Measurements from ENCODE around the gene ARFRP1.

ARFRP1 gene

GRCh38 chr20:63690003-63690897, 17.5 kb downstream of the ARFRP1 start:
- no peak for DNase-seq

GRCh38 chr20:63689046-63690002, 18.5 kb downstream of the ARFRP1 start:
- DNase-seq, result no peak

DNA sequence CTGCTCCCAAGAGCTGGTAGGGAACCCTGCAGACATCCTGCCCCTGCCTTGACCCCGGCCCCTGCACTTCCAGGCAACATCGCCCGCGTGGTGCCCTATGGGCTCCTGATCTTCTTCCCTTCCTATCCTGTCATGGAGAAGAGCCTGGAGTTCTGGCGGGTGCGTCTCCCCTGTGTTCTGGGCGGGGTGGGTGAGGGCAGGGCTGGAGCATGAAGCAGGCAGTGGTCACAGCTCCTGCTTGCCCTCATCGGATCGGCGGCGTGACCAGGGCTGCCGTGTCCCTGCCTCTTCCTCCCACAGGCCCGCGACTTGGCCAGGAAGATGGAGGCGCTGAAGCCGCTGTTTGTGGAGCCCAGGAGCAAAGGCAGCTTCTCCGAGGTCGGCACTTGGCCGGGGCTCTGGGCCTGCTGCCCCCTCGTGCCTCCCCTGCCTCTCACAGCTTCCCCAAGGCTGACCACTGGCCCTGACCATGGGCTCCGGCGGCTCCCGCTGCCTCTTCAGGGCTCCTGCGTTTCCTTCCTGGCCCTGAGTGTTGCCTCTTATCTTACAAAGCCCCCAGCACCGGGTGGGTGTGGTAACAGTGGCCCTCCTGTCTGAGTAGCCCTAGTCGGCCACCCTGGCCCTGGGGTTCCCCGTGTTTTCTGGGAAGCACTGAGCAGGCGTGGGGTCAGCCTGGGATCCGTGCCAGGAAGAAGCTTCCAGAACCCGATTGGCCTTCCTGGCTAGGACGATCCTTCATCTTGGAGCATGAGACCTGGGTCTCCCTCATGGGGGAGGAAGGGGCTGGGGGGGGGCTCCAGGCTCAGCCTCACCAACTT, 19.3 kb downstream of the ARFRP1 start:
- no peak for DNase-seq

- no peak for DNase-seq
Observed at GRCh38 chr20:63687419-63688178, 20.2 kb downstream of the ARFRP1 start.

DNA sequence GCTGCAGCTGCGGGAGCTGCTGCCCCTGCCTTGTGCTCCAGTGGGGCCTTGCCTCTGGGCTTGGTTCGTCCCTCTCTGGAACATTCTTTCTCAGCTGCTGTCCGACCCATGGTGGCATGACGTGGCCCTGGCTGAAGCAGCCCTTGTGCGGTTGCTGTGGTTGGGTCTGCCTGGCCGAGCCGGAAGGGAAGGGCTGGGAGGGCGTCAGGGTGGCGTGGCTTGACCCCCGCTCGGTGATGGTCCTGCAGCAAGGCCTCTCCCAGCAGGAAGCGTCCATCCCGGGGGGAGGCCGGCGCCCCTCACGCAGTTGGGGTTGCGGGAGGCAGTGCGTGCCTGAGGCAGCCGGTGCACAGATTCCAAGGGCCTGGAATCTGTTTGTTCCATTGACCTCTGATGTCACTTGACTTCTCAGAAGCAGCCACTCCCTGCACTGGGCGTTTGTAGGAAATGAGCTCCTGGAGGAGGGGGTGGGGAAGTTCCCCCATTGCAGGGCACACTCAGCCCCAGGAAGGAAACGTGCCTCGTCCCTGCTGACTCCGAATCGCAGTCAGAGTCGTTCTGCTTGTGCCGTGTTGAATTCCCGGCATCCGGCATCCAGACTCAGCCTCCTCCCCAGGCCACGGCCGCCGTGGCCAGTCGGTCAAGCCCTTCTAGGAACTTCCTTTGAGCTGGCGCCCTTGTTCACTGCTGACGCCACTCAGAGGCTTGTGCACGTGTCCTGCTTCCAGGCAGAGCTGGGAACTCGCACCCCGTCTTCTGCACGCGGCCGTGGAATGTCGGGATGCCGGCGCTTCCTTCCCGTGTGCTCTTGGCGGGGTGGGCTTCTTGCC, 21.1 kb downstream of the ARFRP1 start:
- DNase-seq, result no peak

DNA sequence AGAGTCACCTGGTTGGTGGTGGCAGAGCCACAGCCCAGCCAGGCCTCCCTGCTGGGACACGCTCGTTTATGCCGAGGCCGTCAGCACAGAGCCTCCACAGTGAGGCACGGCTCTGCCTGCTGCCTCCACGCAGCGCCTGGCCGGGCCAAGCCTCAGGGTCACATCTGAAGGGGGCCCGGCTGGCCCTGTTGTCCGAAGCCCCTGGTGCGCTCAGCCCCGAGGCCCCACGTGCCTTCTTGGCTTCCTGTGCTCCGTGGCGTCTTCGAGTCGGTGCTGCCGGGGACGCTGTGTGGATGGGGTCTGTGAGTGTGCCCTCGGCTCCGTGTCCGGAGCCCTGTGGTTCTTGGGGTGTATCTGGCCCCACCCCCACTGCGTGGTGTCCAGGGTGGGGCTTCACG, 21.7 kb downstream of the ARFRP1 start:
- DNase-seq, result no peak

GRCh38 chr20:63685269-63686026, 22.3 kb downstream of the ARFRP1 start:
- no peak for DNase-seq

DNA sequence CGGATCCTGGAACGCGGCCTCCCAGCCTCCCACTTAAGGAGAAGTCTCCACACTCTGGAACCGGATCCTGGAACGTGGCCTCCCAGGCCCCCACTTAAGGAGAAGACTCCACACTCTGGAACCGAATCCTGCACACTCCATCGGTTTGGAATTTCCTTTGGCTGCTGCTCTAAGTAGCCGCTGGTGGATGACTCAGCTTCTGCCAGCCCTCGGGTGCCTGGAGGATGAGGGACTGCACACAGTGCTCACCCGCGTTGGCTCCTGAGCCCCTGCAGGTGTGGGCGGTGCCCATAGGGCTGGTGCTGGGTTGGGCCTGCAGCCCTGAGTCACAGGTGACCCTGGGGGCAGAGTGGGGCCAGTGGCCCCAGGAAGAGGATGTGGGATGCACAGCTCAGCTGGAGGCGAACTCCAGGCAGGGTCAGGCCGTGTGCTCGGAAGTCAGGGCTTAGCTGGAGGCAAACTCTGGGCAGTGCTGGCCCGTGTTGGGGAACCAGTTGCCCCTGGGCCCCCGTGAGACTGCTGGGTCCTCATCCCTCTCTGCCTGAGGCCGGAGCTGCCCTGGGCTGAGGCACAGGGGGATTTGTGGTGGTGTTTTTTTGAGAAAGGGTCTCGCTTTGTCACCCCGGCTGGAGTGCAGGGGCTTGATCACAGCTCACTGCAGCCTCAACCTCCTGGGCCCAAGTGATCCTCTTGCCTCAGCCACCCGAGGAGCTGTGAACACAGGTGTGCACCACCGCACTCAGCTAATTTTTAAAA, 25.2 kb downstream of the ARFRP1 start:
- no peak for DNase-seq

DNA sequence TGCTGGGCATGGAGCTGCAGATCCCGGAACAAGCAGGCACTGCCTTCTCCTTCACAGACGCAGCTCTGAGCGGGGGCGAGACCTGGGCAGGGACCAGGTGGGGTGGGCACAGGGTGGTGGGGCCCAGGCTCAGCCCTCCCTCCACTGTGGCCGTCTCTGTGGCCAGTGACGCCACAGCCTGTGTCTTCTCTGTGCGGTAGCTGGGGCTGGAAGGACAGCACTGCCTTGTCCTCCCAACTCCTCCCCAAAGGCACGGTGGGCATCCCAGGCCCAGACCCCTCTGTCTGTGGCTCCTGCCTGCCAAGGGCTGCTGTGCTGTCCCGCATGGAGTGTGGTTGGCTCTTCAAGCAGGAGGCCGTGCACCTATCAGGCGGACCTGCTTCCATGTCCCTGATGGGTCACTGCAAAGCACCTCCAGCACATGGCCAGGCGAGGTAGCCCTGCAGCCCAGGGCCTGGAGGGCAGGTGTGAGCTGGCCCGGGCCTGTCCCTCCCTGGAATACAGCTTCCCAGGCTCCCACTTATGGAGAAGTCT, 26.1 kb downstream of the ARFRP1 start:
- DNase-seq, result no peak

- DNase-seq, result no peak
Observed at GRCh38 chr20:63680857-63681608, 26.7 kb downstream of the ARFRP1 start.

- no peak for DNase-seq
Observed at GRCh38 chr20:63680427-63680826, 27.3 kb downstream of the ARFRP1 start.

DNA sequence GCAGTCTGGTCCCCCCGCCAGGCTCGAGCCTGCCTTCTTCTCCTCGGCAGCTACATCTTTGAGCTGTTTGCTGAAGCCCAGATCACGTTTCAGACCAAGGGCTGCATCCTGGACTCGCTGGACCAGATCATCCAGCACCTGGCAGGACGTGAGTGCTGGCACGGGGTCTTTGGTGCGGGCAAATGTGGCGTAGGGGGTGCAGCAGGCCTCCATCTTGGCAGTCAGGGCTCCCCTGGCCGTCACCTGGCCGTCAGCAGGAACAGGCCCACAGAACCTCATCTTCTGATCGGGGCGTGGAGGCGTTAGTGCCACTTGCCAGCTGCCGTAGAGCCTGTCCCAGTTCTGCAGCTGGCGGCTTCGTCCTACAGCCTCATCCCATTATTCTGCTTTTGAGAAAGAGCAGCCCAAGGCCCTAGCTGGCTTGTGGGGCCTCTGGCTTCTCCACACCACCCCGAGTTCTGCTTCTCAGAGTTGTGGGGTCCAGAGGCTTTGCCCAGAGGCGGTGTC, 27.9 kb downstream of the ARFRP1 start:
- DNase-seq, result no peak

GRCh38 chr20:63678667-63679465, 28.9 kb downstream of the ARFRP1 start:
- DNase-seq, result no peak

DNA sequence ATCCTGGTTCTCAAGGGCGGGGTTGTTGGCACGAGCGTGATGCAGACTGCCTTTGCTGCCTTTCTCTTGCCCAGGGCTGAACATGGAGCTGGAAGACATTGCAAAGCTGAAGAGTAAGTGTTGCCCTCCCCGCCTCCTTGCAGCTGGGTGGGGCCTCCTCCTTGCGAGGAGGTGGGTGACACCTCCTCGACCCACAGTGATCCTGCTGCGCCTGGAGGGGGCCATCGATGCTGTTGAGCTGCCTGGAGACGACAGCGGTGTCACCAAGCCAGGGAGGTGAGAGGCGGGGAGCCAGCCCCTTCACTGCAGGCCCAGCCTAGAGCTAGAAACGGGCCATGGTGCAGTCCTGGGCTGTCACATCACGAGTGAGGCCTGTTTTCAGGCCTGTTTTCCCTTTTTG, 29.7 kb downstream of the ARFRP1 start:
- DNase-seq, result no peak

GRCh38 chr20:63675681-63676368, 32.0 kb downstream of the ARFRP1 start:
- DNase-seq, result no peak

GRCh38 chr20:63673951-63674350, 33.8 kb downstream of the ARFRP1 start:
- DNase-seq, result no peak

GRCh38 chr20:63672666-63673065, 35.1 kb downstream of the ARFRP1 start:
- no peak for DNase-seq
